ENCODE measurements around the gene KRT9. TPM values are rescaled to one million over a fixed set of nuclear protein-coding genes. Genes with fewer than 3 reads are reported as not detected.

Gene KRT9
- total and polyA plus RNA-seq, 2 of the 13 experiments (the other 11 are each of a cell fraction or from before 2014, with no cell fraction given), result not detected

DNA sequence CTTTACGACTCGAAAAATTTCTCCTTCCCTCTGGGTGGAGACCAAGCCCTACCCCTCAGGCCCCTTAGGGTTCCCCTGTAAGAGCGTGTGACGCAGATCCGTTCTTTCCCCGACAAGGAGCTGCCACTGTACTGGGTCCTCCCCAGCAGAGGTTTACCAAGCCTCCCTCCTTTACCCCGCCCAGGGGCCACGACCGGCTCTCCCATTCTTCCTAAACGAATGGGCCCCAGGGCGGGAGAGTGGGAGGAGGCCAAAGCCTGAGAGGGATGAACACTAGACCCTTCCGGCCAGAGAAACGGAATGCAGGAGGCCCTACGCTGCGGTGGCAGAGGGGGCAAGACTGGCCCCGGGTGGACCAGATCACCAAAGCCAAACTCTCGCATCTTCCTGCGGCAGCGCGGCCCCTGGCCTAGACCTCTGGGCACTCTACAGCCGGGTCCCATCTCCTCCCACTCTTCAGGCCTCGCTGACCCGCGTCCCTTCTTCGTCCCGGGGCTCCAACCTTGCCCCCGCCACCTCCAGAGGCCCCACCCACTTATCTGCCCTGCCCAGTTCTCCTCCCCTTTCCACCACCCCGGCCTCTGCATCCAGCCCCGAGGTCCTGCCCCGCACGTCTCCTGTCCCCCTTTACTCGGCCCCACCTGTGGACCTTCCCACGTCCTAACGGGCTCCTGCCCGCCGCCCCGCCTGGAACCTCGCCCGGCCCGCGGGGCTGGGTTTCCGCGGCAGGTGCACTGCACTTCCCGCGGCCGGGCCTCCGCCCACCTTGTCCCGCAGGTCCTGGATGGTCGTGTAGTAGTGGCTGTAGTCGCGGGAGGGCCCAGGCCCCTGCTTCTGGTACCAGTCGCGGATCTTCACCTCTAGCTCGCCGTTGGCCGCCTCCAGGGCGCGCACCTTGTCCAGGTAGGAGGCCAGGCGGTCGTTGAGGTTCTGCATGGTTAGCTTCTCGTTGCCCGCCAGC is 44.5 kb downstream of the KRT9 start (continued):
- TF ChIP-seq HIVEP1 (CRISPR knock-in tag; IDR thresholded peaks at IDR 0.05) (peak; percentile 40; the same call in 1 of the 2 replicates), NFIB (CRISPR knock-in tag; IDR thresholded peaks at IDR 0.05; ENCODE audit: borderline replicate concordance) (no peak), GFI1 (CRISPR knock-in tag; IDR thresholded peaks at IDR 0.05; ENCODE audit: borderline replicate concordance) (no peak), MBD4 (IDR thresholded peaks at IDR 0.05; ENCODE audit: borderline replicate concordance, low read length) (no peak), SP2 (CRISPR knock-in tag; IDR thresholded peaks at IDR 0.05) (no peak), ZNF24 (IDR thresholded peaks at IDR 0.05) (no peak), ZNF10 (CRISPR knock-in tag; IDR thresholded peaks at IDR 0.05; ENCODE audit: borderline replicate concordance, low read depth) (no peak), RFX1 (IDR thresholded peaks at IDR 0.05) (no peak), FOXM1 (CRISPR knock-in tag; IDR thresholded peaks at IDR 0.05) (no peak), HNF4A (CRISPR knock-in tag; IDR thresholded peaks at IDR 0.05) (no peak), ARNT2 (CRISPR knock-in tag; IDR thresholded peaks at IDR 0.05; ENCODE audit: low read depth) (no peak), KDM1A (CRISPR knock-in tag; IDR thresholded peaks at IDR 0.05) (no peak), TBL1XR1 (IDR thresholded peaks at IDR 0.05; ENCODE audit: borderline replicate concordance, low read length, partially characterized antibody) (no peak), HHEX (CRISPR knock-in tag; IDR thresholded peaks at IDR 0.05) (no peak), HNRNPLL (IDR thresholded peaks at IDR 0.05; ENCODE audit: low read depth, low read length, poor library complexity, severe bottlenecking) (no peak), ZNF572 (CRISPR knock-in tag; IDR thresholded peaks at IDR 0.05) (no peak), ATF7 (IDR thresholded peaks at IDR 0.05) (no peak), ATF7 (CRISPR knock-in tag; IDR thresholded peaks at IDR 0.05) (no peak), ZNF333 (CRISPR knock-in tag; IDR thresholded peaks at IDR 0.05; ENCODE audit: borderline replicate concordance) (peak; percentile 76), ZNF788 (CRISPR knock-in tag; IDR thresholded peaks at IDR 0.05; ENCODE audit: borderline replicate concordance) (peak; percentile 50; the same call in 1 of the 2 replicates), ZNF350 (CRISPR knock-in tag; IDR thresholded peaks at IDR 0.05; ENCODE audit: borderline replicate concordance, low read depth) (no peak), ZNF670 (CRISPR knock-in tag; IDR thresholded peaks at IDR 0.05; ENCODE audit: borderline replicate concordance) (no peak), WIZ (CRISPR knock-in tag; IDR thresholded peaks at IDR 0.05) (no peak), AGO2 (optimal IDR thresholded peaks at IDR 0.05; ENCODE audit: low read depth, low read length) (peak; percentile 80), GTF2F1 (IDR thresholded peaks at IDR 0.05; ENCODE audit: low read length) (no peak)
- TF ChIP-seq, protein P1, sequence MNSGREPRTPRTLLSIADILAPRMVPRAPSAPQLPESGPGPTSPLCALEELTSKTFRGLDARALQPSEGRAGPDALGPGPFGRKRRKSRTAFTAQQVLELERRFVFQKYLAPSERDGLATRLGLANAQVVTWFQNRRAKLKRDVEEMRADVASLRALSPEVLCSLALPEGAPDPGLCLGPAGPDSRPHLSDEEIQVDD (CRISPR knock-in tag; IDR thresholded peaks at IDR 0.05; ENCODE audit: borderline replicate concordance), result no peak
- TF ChIP-seq, protein P2, sequence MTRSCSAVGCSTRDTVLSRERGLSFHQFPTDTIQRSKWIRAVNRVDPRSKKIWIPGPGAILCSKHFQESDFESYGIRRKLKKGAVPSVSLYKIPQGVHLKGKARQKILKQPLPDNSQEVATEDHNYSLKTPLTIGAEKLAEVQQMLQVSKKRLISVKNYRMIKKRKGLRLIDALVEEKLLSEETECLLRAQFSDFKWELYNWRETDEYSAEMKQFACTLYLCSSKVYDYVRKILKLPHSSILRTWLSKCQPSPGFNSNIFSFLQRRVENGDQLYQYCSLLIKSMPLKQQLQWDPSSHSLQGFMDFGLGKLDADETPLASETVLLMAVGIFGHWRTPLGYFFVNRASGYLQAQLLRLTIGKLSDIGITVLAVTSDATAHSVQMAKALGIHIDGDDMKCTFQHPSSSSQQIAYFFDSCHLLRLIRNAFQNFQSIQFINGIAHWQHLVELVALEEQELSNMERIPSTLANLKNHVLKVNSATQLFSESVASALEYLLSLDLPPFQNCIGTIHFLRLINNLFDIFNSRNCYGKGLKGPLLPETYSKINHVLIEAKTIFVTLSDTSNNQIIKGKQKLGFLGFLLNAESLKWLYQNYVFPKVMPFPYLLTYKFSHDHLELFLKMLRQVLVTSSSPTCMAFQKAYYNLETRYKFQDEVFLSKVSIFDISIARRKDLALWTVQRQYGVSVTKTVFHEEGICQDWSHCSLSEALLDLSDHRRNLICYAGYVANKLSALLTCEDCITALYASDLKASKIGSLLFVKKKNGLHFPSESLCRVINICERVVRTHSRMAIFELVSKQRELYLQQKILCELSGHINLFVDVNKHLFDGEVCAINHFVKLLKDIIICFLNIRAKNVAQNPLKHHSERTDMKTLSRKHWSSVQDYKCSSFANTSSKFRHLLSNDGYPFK (CRISPR knock-in tag; IDR thresholded peaks at IDR 0.05; ENCODE audit: borderline replicate concordance), result peak; percentile 81
- TF ChIP-seq, protein P3, sequence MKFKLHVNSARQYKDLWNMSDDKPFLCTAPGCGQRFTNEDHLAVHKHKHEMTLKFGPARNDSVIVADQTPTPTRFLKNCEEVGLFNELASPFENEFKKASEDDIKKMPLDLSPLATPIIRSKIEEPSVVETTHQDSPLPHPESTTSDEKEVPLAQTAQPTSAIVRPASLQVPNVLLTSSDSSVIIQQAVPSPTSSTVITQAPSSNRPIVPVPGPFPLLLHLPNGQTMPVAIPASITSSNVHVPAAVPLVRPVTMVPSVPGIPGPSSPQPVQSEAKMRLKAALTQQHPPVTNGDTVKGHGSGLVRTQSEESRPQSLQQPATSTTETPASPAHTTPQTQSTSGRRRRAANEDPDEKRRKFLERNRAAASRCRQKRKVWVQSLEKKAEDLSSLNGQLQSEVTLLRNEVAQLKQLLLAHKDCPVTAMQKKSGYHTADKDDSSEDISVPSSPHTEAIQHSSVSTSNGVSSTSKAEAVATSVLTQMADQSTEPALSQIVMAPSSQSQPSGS (CRISPR knock-in tag; IDR thresholded peaks at IDR 0.05), result no peak

All from HepG2 (cell line).